K562 (cell line): ENCODE measurements around the gene SCAMP2. TPM values are rescaled to one million over a fixed set of nuclear protein-coding genes. Genes with fewer than 3 reads are reported as not detected.

Source experiments
- ATAC-seq: fragments of 200-7000 bp; cut with Tn5 transposase; 3 replicates; pipeline ENCODE4 v1.9.1; 2020; ENCODE audit warnings: moderate library complexity
- BruUV-seq: library from RNA; stranded (reverse); fragments of 400-500 nt; replicated peaks from 2 replicates; lab custom pipeline; 2021; lab: Mats Ljungman, UMichigan
- CTCF ChIA-PET: fragments of 300-600 bp; formaldehyde crosslinking; extraction: SDS; loops from one replicate; lab custom pipeline; 2021; ENCODE audit warnings: low intra/inter-chr PET ratio; lab: Yijun Ruan, JAX
- POLR2A ChIA-PET: fragments of 300-600, 350-650 bp; sonication (Branson Sonifier 250); formaldehyde crosslinking; extraction: SDS; loops from one replicate; lab custom pipeline; 2021; ENCODE audit warnings: antibody characterized with exemption, inconsistent platforms; lab: Yijun Ruan, JAX
- DNase-seq, 4 experiments: peaks; one replicate each; pipeline versions ENCODE4 v3.0.0 to v3.0.0-alpha.2; 2011 to 2018; ENCODE audit warnings: low spot score in 3 of 4, mixed read lengths in 3 of 4; ENCODE audit errors: extremely low read depth in 1 of 4
- FAIRE-seq: peaks from 2 replicates; lab custom pipeline; 2011; peaks lifted over from hg19 to GRCh38; lab: Jason Lieb, UNC
- H2AFZ ChIP-seq: 2 replicates; pipeline ENCODE4 v1.6.0; 2011; ENCODE audit warnings: low read depth, low read length, control low read depth, inconsistent platforms
- H3K27ac ChIP-seq: fragments of 200-600 bp; 3 replicates; pipeline ENCODE4 v1.8.0; 2011; ENCODE audit warnings: low read depth, mild to moderate bottlenecking, control low read depth, inconsistent platforms, low read length, moderate library complexity, mixed read lengths; ENCODE audit errors: extremely low read depth
- H3K27me3 ChIP-seq, 2 experiments: fragments of 300-600 bp in 1 of 2; 2 replicates in 1 of 2; 3 replicates in 1 of 2; pipeline versions ENCODE4 v1.6.0 to v1.8.0; 2011; ENCODE audit warnings: inconsistent platforms in 2 of 2, low read length in 2 of 2, mild to moderate bottlenecking in 1 of 2, mixed read lengths in 1 of 2, moderate library complexity in 1 of 2; ENCODE audit not compliant: control insufficient read depth in 2 of 2, insufficient read depth in 2 of 2
- H3K36me3 ChIP-seq: fragments of 300-600 bp; 3 replicates; pipeline ENCODE4 v1.8.0; 2011; ENCODE audit warnings: mild to moderate bottlenecking, low read length, inconsistent platforms; ENCODE audit not compliant: control insufficient read depth, insufficient read depth
- H3K4me1 ChIP-seq, 2 experiments: fragments of 200-600 bp in 1 of 2; replicated peaks in 1 of 2; 2 replicates in 1 of 2; 3 replicates in 1 of 2; pipeline versions ENCODE4 v1.5.1 to v1.8.0; 2011; ENCODE audit warnings: inconsistent platforms in 2 of 2, low read length in 2 of 2, mild to moderate bottlenecking in 1 of 2, mixed read lengths in 1 of 2, moderate library complexity in 1 of 2; ENCODE audit not compliant: control insufficient read depth in 2 of 2, insufficient read depth in 2 of 2
- H3K4me2 ChIP-seq: 2 replicates; pipeline ENCODE4 v1.6.1; 2011; ENCODE audit warnings: low read length, control low read depth, inconsistent platforms, mixed read lengths; ENCODE audit not compliant: insufficient read depth
- H3K4me3 ChIP-seq: fragments of 200-600 bp; sonication (generic), shearing (Covaris generic); 2 replicates; pipeline ENCODE4 v1.5.1; 2016; ENCODE audit warnings: control low read depth, inconsistent platforms
- H3K79me2 ChIP-seq: fragments of 200-600 bp; 3 replicates; pipeline ENCODE4 v1.8.0; 2011; ENCODE audit warnings: low read length, inconsistent platforms; ENCODE audit not compliant: control insufficient read depth, insufficient read depth
- H3K9ac ChIP-seq, 2 experiments: 2 replicates each; pipeline versions ENCODE4 v1.6.0 to v1.6.1; 2011; ENCODE audit warnings: low read depth in 2 of 2, low read length in 2 of 2, control low read depth in 1 of 2, inconsistent platforms in 1 of 2, mild to moderate bottlenecking in 1 of 2, mixed read lengths in 1 of 2; ENCODE audit not compliant: insufficient read depth in 1 of 2
- H3K9me1 ChIP-seq: one replicate; pipeline ENCODE4 v1.6.0; 2011; ENCODE audit warnings: inconsistent platforms, mild to moderate bottlenecking, low read length, moderate library complexity; ENCODE audit not compliant: control insufficient read depth, insufficient read depth
- H3K9me3 ChIP-seq: replicated peaks from 2 replicates; pipeline ENCODE4 v1.5.1; 2011; ENCODE audit warnings: low read depth, low read length, inconsistent platforms; ENCODE audit not compliant: control insufficient read depth, insufficient read depth
- H4K20me1 ChIP-seq: replicated peaks from 2 replicates; pipeline ENCODE4 v1.6.1; 2011; ENCODE audit warnings: low read length, inconsistent platforms, mixed read lengths; ENCODE audit not compliant: control insufficient read depth, insufficient read depth
- ATF3 ChIP-seq, 2 experiments: fragments of 450-650 bp in 1 of 2; sonication (generic) in 1 of 2; formaldehyde crosslinking in 1 of 2; IDR thresholded peaks in 1 of 2; conservative IDR thresholded peaks in 1 of 2; 2 replicates each; pipeline versions ENCODE4 v1.6.1 to v1.8.1; 2016 to 2023; ENCODE audit warnings: mild to moderate bottlenecking in 2 of 2, moderate library complexity in 2 of 2, inconsistent platforms in 1 of 2, missing genetic modification reagents in 1 of 2
- BCL6 ChIP-seq: fragments of 250-450 bp; sonication (Bioruptor Pico); IDR thresholded peaks from 2 replicates; pipeline ENCODE4 v1.4.0; 2020
- BCOR ChIP-seq: fragments of 450-650 bp; IDR thresholded peaks from 2 replicates; pipeline ENCODE4 v1.6.1; 2016
- CHAMP1 ChIP-seq: fragments of 450-650 bp; IDR thresholded peaks from 2 replicates; pipeline ENCODE4 v1.6.1; 2016; ENCODE audit warnings: mild to moderate bottlenecking
- EHMT2 ChIP-seq: fragments of 450-650 bp; IDR thresholded peaks from 2 replicates; pipeline ENCODE4 v1.6.1; 2018; ENCODE audit warnings: antibody characterized with exemption
- FOXP1 ChIP-seq: sonication (generic); formaldehyde crosslinking; IDR thresholded peaks from 2 replicates; pipeline ENCODE4 v1.8.0; 2022; ENCODE audit warnings: mild to moderate bottlenecking, missing genetic modification reagents
- NR2C2 ChIP-seq, 2 experiments: fragments of 200-800 bp in 1 of 2; sonication (Bioruptor generic) in 1 of 2; sonication (generic) in 1 of 2; formaldehyde crosslinking in 1 of 2; IDR thresholded peaks; 2 replicates each; pipeline versions ENCODE4 v1.6.1 to v1.8.0; 2016 to 2022; ENCODE audit warnings: mild to moderate bottlenecking in 1 of 2, missing compliant biosample characterization in 1 of 2, missing genetic modification characterization in 1 of 2, missing genetic modification reagents in 1 of 2
- POLR2A ChIP-seq: fragments of 450-650 bp; conservative IDR thresholded peaks from 2 replicates; pipeline ENCODE4 v1.6.1; 2016
- RFX5 ChIP-seq: IDR thresholded peaks from 2 replicates; pipeline ENCODE4 v1.6.1; 2011; ENCODE audit warnings: low read depth, mild to moderate bottlenecking, improper control_type of control experiment, low read length
- ZBTB9 ChIP-seq: fragments of 450-650 bp; formaldehyde crosslinking; IDR thresholded peaks from 2 replicates; pipeline ENCODE4 v1.4.0; 2020; ENCODE audit warnings: mild to moderate bottlenecking, moderate library complexity
- ZNF263 ChIP-seq: sonication (generic); formaldehyde crosslinking; IDR thresholded peaks from 2 replicates; pipeline ENCODE4 v1.8.0; 2022; ENCODE audit warnings: mild to moderate bottlenecking, missing genetic modification reagents, borderline replicate concordance
- ZNF282 ChIP-seq: sonication (generic); formaldehyde crosslinking; IDR thresholded peaks from 2 replicates; pipeline ENCODE4 v1.8.1; 2023; ENCODE audit warnings: missing genetic modification reagents
- ZNF830 ChIP-seq: fragments of 250-450 bp; sonication (Bioruptor Pico); IDR thresholded peaks from 2 replicates; pipeline ENCODE4 v1.5.0; 2021; ENCODE audit warnings: mild to moderate bottlenecking
- WGBS: fragments of 100-300 bp; shearing (Covaris generic); methylation state at CpG from one replicate; pipeline ENCODE4 v1.1.6; 2016; ENCODE audit warnings: low coverage, mixed read lengths; ENCODE audit not compliant: insufficient coverage; ENCODE audit errors: missing lambda C conversion rate; 5-methylcytosine and 5-hydroxymethylcytosine counted together
- in situ Hi-C: fragments of 300-500 bp; cut with MboI; formaldehyde crosslinking; loops from 4 replicates; pipeline ENCODE4 v1.15.0; 2018; ENCODE audit warnings: inconsistent platforms, mixed read lengths
- intact Hi-C: fragments of 100-400 bp; cut with micrococcal nuclease; formaldehyde crosslinking; loops from 2 replicates; pipeline ENCODE4 v1.14.2; 2022
- polyA plus RNA-seq, 8 experiments: library from polyadenylated mRNA; depleted of rRNA in 4 of 8; stranded (reverse) in 5 of 8; unstranded in 3 of 8; fragments of >200 nt; fragmentation: Nextera tagmentation in 2 of 8; fragmentation: Illumina TruSeq in 1 of 8; extraction: Ambion mirVana in 2 of 8; extraction: Trizol in 1 of 8; gene quantifications; 2 replicates each; pipeline versions ENCODE4 v1.2.1 to v1.2.3, GENCODE V29; 2011 to 2014; ENCODE audit warnings: inconsistent platforms in 1 of 8, missing spikeins in 1 of 8
- total RNA-seq, 7 experiments: library from RNA; depleted of rRNA in 6 of 7; stranded (reverse); fragments of >200 nt in 6 of 7; fragmentation: Illumina TruSeq in 2 of 7; extraction: Trizol in 2 of 7; gene quantifications; 2 replicates each; pipeline versions ENCODE4 v1.2.1 to v1.2.3, GENCODE V29; 2011 to 2021; ENCODE audit warnings: low replicate concordance in 1 of 7

SCAMP2 gene
- total and polyA plus RNA-seq, 9 of the 15 experiments (the other 6 are each of a cell fraction or from before 2014, with no cell fraction given), result 5.9 to 61.1 (median 20.1) TPM

- TF ChIP-seq BCOR (no peak), CHAMP1 (no peak), ZNF263 (peak; percentile 63), BCL6 (CRISPR knock-in tag) (no peak), RFX5 (no peak), ZNF282 (CRISPR knock-in tag) (no peak)
Measured at GRCh38 chr15:74873756-74874424, 725 bp upstream of the SCAMP2 start (continued).

- H3K9ac ChIP-seq, result peak overlapping the region; percentile 93 to 99
- ChIA-PET CTCF (no interaction called here), POLR2A (interaction anchor here (1.5 kb wide), 1 partner anchor 10 kb away, joined by 5 read pairs; no protein-coding TSS in a partner anchor)
- peaks cover 19 to 22% of the 10 kb centered on the region in 2 experiments; a peak in 4 of 5 replicates for H3K4me1 ChIP-seq
- no peaks in the 10 kb centered on the region for H3K9me1 ChIP-seq
- no peaks in the 10 kb centered on the region; the same call in 1 of the 2 replicates for H3K9me3 ChIP-seq
- peak overlapping the region; percentile 99 for H3K4me2 ChIP-seq
- H3K4me3 ChIP-seq, result peak overlapping the region; percentile 76
- FAIRE-seq (no peak), ATAC-seq (no peak), DNase-seq (no peak)
- under 1% methylated on average over 11 of the region's 11 CpGs for WGBS
- H3K36me3 ChIP-seq, result peaks cover 29% of the 10 kb centered on the region
- peaks cover 51% of the 10 kb centered on the region for H3K79me2 ChIP-seq
- H4K20me1 ChIP-seq, result peaks cover 10% of the 10 kb centered on the region; the same call in 1 of the 2 replicates
- in situ Hi-C loops, result no loop called here
- peak overlapping the region; percentile 93 for H3K27ac ChIP-seq
- TSS peak; percentile 61 for BruUV-seq
- intact Hi-C loops, result no loop called here
- peak overlapping the region; percentile 98 for H2AFZ ChIP-seq
- no peaks in the 10 kb centered on the region for H3K27me3 ChIP-seq
- TF ChIP-seq NR2C2 (CRISPR knock-in tag; IDR thresholded peaks at IDR 0.05) (no peak), NR2C2 (tag; IDR thresholded peaks at IDR 0.05) (no peak), ATF3 (IDR thresholded peaks at IDR 0.05) (no peak), ATF3 (CRISPR knock-in tag; conservative IDR thresholded peaks at IDR 0.05) (0 out of 2 replicates have a peak, but pooled peaks have one; percentile 4), ZNF830 (CRISPR knock-in tag) (no peak), POLR2A (no peak), ZBTB9 (CRISPR knock-in tag) (0 out of 2 replicates have a peak, but pooled peaks have one; percentile 14), FOXP1 (CRISPR knock-in tag) (0 out of 2 replicates have a peak, but pooled peaks have one; percentile 17), EHMT2 (no peak)
Measured at GRCh38 chr15:74872702-74873035, 496 bp downstream of the SCAMP2 start.
